Stimulated activated naive B cell treated with anti-CD40 and anti-IgM and Interleukin-4, amounts not matched to agents 10 μg/mL and 1 μg/mL and 100 μg/mL, for 72 hours (primary cell): ENCODE results near the gene ALCAM.

Experiments used
- ATAC-seq, 2 donors: fragments of 150-1000 bp; cut with Tn5 transposase; replicated peaks; 2 replicates each; pipeline ENCODE4 v1.10.0; 2021; ENCODE audit warnings: moderate library complexity in 1 of 2
- DNase-seq: peaks from one replicate; pipeline ENCODE4 v3.0.0; 2021
- H3K27ac Mint-ChIP-seq: one replicate; pipeline ENCODE4 v1.8.0; 2022; ENCODE audit warnings: mild to moderate bottlenecking, mixed read lengths
- H3K27me3 Mint-ChIP-seq, 2 donors: one replicate each; pipeline ENCODE4 v1.8.0; 2022; ENCODE audit warnings: mixed read lengths in 2 of 2
- H3K36me3 Mint-ChIP-seq, 2 donors: one replicate each; pipeline ENCODE4 v1.8.0; 2022; ENCODE audit warnings: mixed read lengths in 2 of 2, mild to moderate bottlenecking in 1 of 2
- H3K4me1 Mint-ChIP-seq, 2 donors: one replicate each; pipeline ENCODE4 v1.8.0; 2022; ENCODE audit warnings: mixed read lengths in 2 of 2, mild to moderate bottlenecking in 1 of 2
- H3K4me3 Mint-ChIP-seq, 2 donors: one replicate each; pipeline ENCODE4 v1.8.0; 2022; ENCODE audit warnings: mild to moderate bottlenecking in 2 of 2, mixed read lengths in 2 of 2, moderate library complexity in 1 of 2
- H3K9me3 Mint-ChIP-seq, 2 donors: one replicate each; pipeline ENCODE4 v1.8.0; 2022; ENCODE audit warnings: mixed read lengths in 2 of 2, mild to moderate bottlenecking in 1 of 2

ALCAM gene

GRCh38 chr3:105366326-105367062, at the start of gene ALCAM:
Gene ALCAM (plus strand): TSS chr3:105366909.
- DNase-seq (peak; percentile 90), ATAC-seq (peak; percentile 55 to 60)
- Mint-ChIP-seq H3K27ac (peak within 1 kb of the TSS; percentile 100), H3K4me3 (peak within 1 kb of the TSS; percentile 95 to 96), H3K36me3 (peaks cover 2 to 9% of the 10 kb centered on the region in 2 donors), H3K27me3 (no peaks in the 10 kb centered on the region), H3K4me1 (peaks cover 17 to 47% of the 10 kb centered on the region in 2 donors), H3K9me3 (no peaks in the 10 kb centered on the region)

DNA sequence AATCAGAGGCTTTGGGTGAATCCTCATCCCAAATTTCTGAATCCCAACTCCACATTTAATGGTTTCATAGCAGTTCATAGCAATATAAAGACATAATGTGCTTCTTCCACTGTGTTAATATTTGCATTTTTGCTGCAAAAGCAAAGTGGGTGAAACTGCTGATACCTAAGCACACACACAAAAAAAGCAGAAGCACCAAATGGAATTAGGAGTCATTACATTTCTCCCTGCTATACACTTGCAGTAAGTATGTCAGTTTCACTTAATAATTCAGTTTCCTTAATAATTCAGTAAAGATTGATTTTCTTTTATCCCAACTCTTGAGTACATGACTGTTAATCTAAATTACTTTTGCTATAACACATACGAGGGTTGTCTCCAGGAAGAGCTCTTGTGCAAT, 48.9 kb upstream of the ALCAM start:
- DNase-seq: no peak
- Mint-ChIP-seq H3K4me3 (no peak overlapping the region), H3K9me3 (no peaks in the 10 kb centered on the region), H3K27ac (no peak overlapping the region), H3K4me1 (peaks cover under 1 to 7% of the 10 kb centered on the region in 2 donors), H3K27me3 (no peaks in the 10 kb centered on the region), H3K36me3 (no peaks in the 10 kb centered on the region)
- no peak for ATAC-seq

DNA sequence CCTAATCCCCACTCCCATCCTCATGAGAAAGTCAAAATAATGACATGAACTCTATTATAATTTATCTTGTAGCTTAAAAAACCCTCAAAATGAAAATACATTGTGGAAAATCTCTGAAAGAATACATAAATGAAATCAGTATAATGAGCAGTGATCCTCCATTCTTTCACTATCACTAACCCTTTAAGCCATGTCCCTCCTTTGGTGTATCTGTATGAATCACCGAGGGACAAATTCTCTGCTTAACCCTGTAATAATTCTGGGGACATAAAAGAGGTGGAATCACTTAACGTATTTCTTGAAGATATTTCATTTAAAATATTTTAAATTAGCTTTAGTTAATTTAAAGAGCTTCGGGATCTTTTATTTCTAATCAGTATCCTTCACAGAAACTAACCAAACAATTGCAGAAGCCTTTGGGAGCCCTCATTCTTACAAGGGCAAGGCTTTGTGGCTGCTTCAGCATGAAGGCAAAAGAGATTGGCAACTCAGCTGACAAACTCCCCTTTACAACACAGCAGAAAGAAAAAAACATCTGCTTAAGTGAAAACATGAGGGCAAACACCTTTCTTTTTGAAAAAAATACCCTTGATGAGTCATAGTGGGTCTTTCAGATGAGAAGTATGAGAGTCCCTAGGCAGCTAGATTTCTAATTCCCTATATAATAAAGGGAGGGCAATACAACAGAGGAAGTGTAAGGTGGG, 44.0 kb upstream of the ALCAM start:
- Mint-ChIP-seq H3K4me3 (no peak overlapping the region), H3K9me3 (peaks cover 0 to 2% of the 10 kb centered on the region in 2 donors), H3K4me1 (peaks cover 5 to 13% of the 10 kb centered on the region in 2 donors), H3K36me3 (no peaks in the 10 kb centered on the region), H3K27ac (peak overlapping the region; percentile 75), H3K27me3 (no peaks in the 10 kb centered on the region)
- ATAC-seq (peak; percentile 91 to 96), DNase-seq (no peak)

DNA sequence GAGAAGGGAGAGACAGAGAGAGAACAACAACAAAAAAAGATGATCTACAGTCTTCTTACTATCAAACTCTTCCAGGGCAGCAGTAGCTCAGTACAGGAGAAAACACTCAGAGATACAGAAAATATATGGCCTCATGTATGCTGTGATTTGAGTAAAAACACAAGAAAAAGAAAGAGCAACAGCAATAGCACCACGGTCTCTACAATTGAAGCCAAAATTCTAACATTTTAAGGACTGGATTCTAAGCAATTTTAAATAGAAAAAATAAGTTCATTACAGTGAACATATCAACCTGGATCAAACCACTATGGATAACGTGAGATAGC, 43.5 kb upstream of the ALCAM start:
- H3K4me3 Mint-ChIP-seq: no peak overlapping the region
- no peaks in the 10 kb centered on the region for H3K36me3 Mint-ChIP-seq
- DNase-seq: no peak
- H3K27ac Mint-ChIP-seq: peak overlapping the region; percentile 3
- H3K4me1 Mint-ChIP-seq: peaks cover 5 to 13% of the 10 kb centered on the region in 2 donors
- peak in 1 of 2 donors; percentile 65 for ATAC-seq
- peaks cover 0 to 2% of the 10 kb centered on the region in 2 donors for H3K9me3 Mint-ChIP-seq
- H3K27me3 Mint-ChIP-seq: no peaks in the 10 kb centered on the region

GRCh38 chr3:105324951-105325350, 41.8 kb upstream of the ALCAM start:
- no peaks in the 10 kb centered on the region for H3K36me3 Mint-ChIP-seq
- peaks cover 0 to 2% of the 10 kb centered on the region in 2 donors for H3K9me3 Mint-ChIP-seq
- no peak overlapping the region for H3K27ac Mint-ChIP-seq
- H3K4me3 Mint-ChIP-seq: no peak overlapping the region
- no peak for ATAC-seq
- H3K27me3 Mint-ChIP-seq: no peaks in the 10 kb centered on the region
- DNase-seq: no peak
- peaks cover 5 to 13% of the 10 kb centered on the region in 2 donors for H3K4me1 Mint-ChIP-seq

DNA sequence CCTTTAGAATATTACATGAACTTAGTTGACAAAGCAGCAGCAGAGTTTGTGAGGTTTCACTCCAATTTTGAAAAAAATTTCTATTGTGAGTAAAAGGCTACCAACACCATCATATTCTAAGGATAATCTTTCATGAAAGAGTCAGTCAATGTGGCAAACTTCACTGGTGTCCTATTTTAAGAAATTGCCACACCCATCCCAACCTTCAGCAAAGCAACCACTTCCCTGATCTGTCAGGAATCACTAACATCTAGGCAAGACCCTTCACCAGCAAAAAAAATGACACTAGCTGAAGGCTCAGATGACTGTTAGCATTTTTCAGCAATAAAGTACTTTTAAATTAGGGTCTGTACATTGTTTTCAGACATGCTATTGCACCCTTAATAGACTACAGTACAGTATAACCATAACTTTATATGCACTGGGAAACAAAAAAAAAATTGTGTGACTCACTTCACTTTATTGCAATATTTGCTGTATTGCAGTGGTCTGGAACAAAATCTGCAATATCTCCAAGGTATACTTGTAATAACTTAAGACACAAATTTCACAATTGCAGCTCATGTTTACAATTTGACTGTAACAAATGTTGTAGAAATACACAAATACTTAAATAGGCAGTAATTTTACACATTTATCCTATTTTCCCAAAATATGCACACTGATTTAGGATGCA, 38.9 kb upstream of the ALCAM start:
- peaks cover under 1 to 7% of the 10 kb centered on the region in 2 donors for H3K27me3 Mint-ChIP-seq
- peaks cover 2 to 5% of the 10 kb centered on the region in 2 donors for H3K9me3 Mint-ChIP-seq
- H3K27ac Mint-ChIP-seq: no peak overlapping the region
- H3K4me3 Mint-ChIP-seq: no peak overlapping the region
- DNase-seq (no peak), ATAC-seq (no peak)
- H3K36me3 Mint-ChIP-seq: no peaks in the 10 kb centered on the region
- H3K4me1 Mint-ChIP-seq: peaks cover 4 to 7% of the 10 kb centered on the region in 2 donors

GRCh38 chr3:105328338-105328730, 38.4 kb upstream of the ALCAM start:
- peaks cover 5 to 10% of the 10 kb centered on the region in 2 donors for H3K27me3 Mint-ChIP-seq
- peaks cover 0 to 2% of the 10 kb centered on the region in 2 donors for H3K4me1 Mint-ChIP-seq
- DNase-seq (no peak), ATAC-seq (no peak)
- no peaks in the 10 kb centered on the region for H3K36me3 Mint-ChIP-seq
- no peak overlapping the region for H3K4me3 Mint-ChIP-seq
- peaks cover 5% of the 10 kb centered on the region in 2 donors for H3K9me3 Mint-ChIP-seq
- no peak overlapping the region for H3K27ac Mint-ChIP-seq

- ATAC-seq (no peak), DNase-seq (no peak)
- peaks cover 5 to 16% of the 10 kb centered on the region in 2 donors for H3K27me3 Mint-ChIP-seq
- peaks cover 3 to 5% of the 10 kb centered on the region in 2 donors for H3K9me3 Mint-ChIP-seq
- no peak overlapping the region for H3K4me3 Mint-ChIP-seq
- no peaks in the 10 kb centered on the region for H3K36me3 Mint-ChIP-seq
- H3K4me1 Mint-ChIP-seq: peaks cover 6 to 10% of the 10 kb centered on the region in 2 donors
- H3K27ac Mint-ChIP-seq: no peak overlapping the region
These were observed 33.7 kb upstream of the ALCAM start for GRCh38 chr3:105332961-105333360.

- Mint-ChIP-seq H3K4me3 (no peak overlapping the region), H3K27me3 (peaks cover 5 to 16% of the 10 kb centered on the region in 2 donors), H3K36me3 (no peaks in the 10 kb centered on the region), H3K9me3 (peaks cover 3 to 5% of the 10 kb centered on the region in 2 donors), H3K4me1 (peaks cover 6 to 10% of the 10 kb centered on the region in 2 donors), H3K27ac (no peak overlapping the region)
- no peak for DNase-seq
- ATAC-seq: peak; percentile 25 to 52
These were observed 32.4 kb upstream of the ALCAM start for GRCh38 chr3:105334138-105334882.

GRCh38 chr3:105339946-105340345, 26.8 kb upstream of the ALCAM start:
- H3K36me3 Mint-ChIP-seq: peaks cover 0 to 3% of the 10 kb centered on the region in 2 donors
- peaks cover 0 to 4% of the 10 kb centered on the region in 2 donors for H3K27me3 Mint-ChIP-seq
- H3K4me3 Mint-ChIP-seq: no peak overlapping the region
- ATAC-seq (no peak), DNase-seq (no peak)
- no peaks in the 10 kb centered on the region for H3K9me3 Mint-ChIP-seq
- no peaks in the 10 kb centered on the region for H3K4me1 Mint-ChIP-seq
- no peak overlapping the region for H3K27ac Mint-ChIP-seq

DNA sequence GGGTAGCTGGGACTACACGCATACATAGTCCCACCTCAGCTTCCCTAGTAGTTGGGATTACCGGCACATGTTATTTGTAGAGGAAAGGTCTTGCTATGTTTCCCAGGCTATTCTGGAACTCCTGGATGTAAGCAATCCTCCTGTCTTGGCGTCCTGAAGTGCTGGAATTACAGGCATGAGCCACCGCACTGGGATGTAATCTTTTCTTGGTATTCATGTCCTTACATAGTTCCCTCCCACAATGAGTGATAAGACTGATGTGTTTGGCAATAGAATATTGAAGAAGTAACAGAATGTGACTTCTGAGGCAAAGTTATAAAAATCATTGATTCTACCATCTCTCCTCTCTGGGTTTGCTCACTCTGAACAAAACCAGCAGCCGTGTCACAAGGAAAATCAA, 22.7 kb upstream of the ALCAM start:
- Mint-ChIP-seq H3K9me3 (no peaks in the 10 kb centered on the region), H3K36me3 (peaks cover 0 to 5% of the 10 kb centered on the region in 2 donors), H3K4me1 (peaks cover 6 to 8% of the 10 kb centered on the region in 2 donors), H3K27me3 (peaks cover 0 to 2% of the 10 kb centered on the region in 2 donors), H3K27ac (no peak overlapping the region), H3K4me3 (no peak overlapping the region)
- no peak for DNase-seq
- ATAC-seq: no peak

GRCh38 chr3:105345156-105345555, 21.6 kb upstream of the ALCAM start:
- ATAC-seq: no peak
- Mint-ChIP-seq H3K9me3 (no peaks in the 10 kb centered on the region), H3K27ac (no peak overlapping the region), H3K4me3 (no peak overlapping the region), H3K27me3 (peaks cover 0 to 5% of the 10 kb centered on the region in 2 donors), H3K4me1 (peaks cover 7 to 14% of the 10 kb centered on the region in 2 donors), H3K36me3 (peaks cover 0 to 6% of the 10 kb centered on the region in 2 donors)
- DNase-seq: no peak

DNA sequence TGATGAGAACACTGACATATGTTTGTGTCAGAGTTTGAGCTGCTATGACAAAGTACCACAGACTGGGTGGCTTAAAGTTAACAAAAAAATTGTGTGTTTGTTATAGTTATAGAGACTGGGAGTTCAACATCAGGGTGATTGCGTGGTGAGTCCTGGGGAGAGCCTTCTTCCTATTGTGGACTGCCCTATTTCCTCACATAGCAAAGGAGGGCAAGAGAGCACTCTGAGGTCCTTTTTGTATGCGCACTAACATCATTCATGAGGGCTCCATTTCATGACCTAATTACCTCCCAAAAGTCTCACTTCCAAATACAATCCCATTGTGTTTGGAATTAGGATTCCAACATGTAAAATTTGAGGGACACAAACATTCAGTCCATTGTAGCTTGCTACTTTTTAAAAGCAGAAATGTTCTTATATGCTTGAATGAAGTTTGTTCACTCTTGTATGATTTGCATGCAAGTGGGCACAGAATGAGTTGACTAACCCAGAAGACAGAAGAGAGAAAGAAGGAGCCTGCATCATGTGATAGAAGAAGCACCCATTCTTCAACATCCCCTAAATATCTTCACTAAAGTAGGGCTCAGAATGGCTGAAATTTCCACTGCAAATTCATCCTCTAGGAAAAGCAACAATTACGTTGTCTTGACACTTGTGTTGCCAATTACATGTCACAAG, 18.9 kb upstream of the ALCAM start:
- peaks cover 0 to 14% of the 10 kb centered on the region in 2 donors for H3K27me3 Mint-ChIP-seq
- no peak overlapping the region for H3K4me3 Mint-ChIP-seq
- no peak overlapping the region for H3K27ac Mint-ChIP-seq
- H3K9me3 Mint-ChIP-seq: no peaks in the 10 kb centered on the region
- peaks cover 0 to 5% of the 10 kb centered on the region in 2 donors for H3K36me3 Mint-ChIP-seq
- no peak for DNase-seq
- peaks cover 12 to 31% of the 10 kb centered on the region in 2 donors for H3K4me1 Mint-ChIP-seq
- peak; percentile 91 to 93 for ATAC-seq
